Effector memory CD4-positive, alpha-beta T cell (primary cell): Measurements from ENCODE around the gene IMMP2L.

Experiments used
- DNase-seq, 3 donors: peaks; one replicate each; pipeline ENCODE4 v3.0.0-alpha.2; 2020
- H3K27ac ChIP-seq: 2 replicates; pipeline ENCODE4 v1.7.0; 2013; ENCODE audit warnings: mild to moderate bottlenecking, low read length, moderate library complexity; ENCODE audit not compliant: insufficient read depth, poor library complexity, severe bottlenecking
- H3K27me3 ChIP-seq: replicated peaks from 2 replicates; pipeline ENCODE4 v1.7.0; 2013; ENCODE audit warnings: mild to moderate bottlenecking, low read length; ENCODE audit not compliant: insufficient read depth, control insufficient read depth, poor library complexity, severe bottlenecking
- H3K36me3 ChIP-seq: 2 replicates; pipeline ENCODE4 v1.7.0; 2013; ENCODE audit warnings: mild to moderate bottlenecking, low read length, moderate library complexity; ENCODE audit not compliant: control insufficient read depth, insufficient read depth
- H3K4me1 ChIP-seq: 2 replicates; pipeline ENCODE4 v1.7.0; 2013; ENCODE audit warnings: low read length, mild to moderate bottlenecking; ENCODE audit not compliant: control insufficient read depth, insufficient read depth, poor library complexity, severe bottlenecking
- H3K4me3 ChIP-seq: 2 replicates; pipeline ENCODE4 v1.7.0; 2013; ENCODE audit warnings: low read length, low read depth, mild to moderate bottlenecking; ENCODE audit not compliant: insufficient read depth, poor library complexity, severe bottlenecking
- H3K9me3 ChIP-seq: 2 replicates; pipeline ENCODE4 v1.7.0; 2013; ENCODE audit warnings: mild to moderate bottlenecking, low read length, moderate library complexity; ENCODE audit not compliant: control insufficient read depth

The IMMP2L gene

GRCh38 chr7:111438369-111439289, 123.7 kb downstream of the IMMP2L start:
- Histone ChIP-seq H3K9me3 (no peaks in the 10 kb centered on the region), H3K27ac (no peak overlapping the region), H3K4me1 (no peaks in the 10 kb centered on the region), H3K36me3 (no peaks in the 10 kb centered on the region), H3K27me3 (no peaks in the 10 kb centered on the region), H3K4me3 (no peak overlapping the region)
- no peak for DNase-seq

GRCh38 chr7:111437736-111438135, 124.6 kb downstream of the IMMP2L start:
- Histone ChIP-seq H3K9me3 (no peaks in the 10 kb centered on the region), H3K36me3 (no peaks in the 10 kb centered on the region), H3K27me3 (no peaks in the 10 kb centered on the region), H3K27ac (no peak overlapping the region), H3K4me1 (no peaks in the 10 kb centered on the region), H3K4me3 (no peak overlapping the region)
- no peak for DNase-seq

- Histone ChIP-seq H3K36me3 (no peaks in the 10 kb centered on the region), H3K4me3 (no peak overlapping the region), H3K9me3 (no peaks in the 10 kb centered on the region), H3K4me1 (no peaks in the 10 kb centered on the region), H3K27me3 (no peaks in the 10 kb centered on the region), H3K27ac (no peak overlapping the region)
- DNase-seq, result no peak
Measured at GRCh38 chr7:111436608-111437007, 125.7 kb downstream of the IMMP2L start.

- no peak for DNase-seq
- Histone ChIP-seq H3K27ac (no peak overlapping the region), H3K36me3 (no peaks in the 10 kb centered on the region), H3K4me3 (no peak overlapping the region), H3K9me3 (no peaks in the 10 kb centered on the region), H3K4me1 (no peaks in the 10 kb centered on the region), H3K27me3 (no peaks in the 10 kb centered on the region)
Measured at GRCh38 chr7:111433426-111433825, 128.9 kb downstream of the IMMP2L start.

- Histone ChIP-seq H3K4me1 (no peaks in the 10 kb centered on the region), H3K27ac (no peak overlapping the region), H3K9me3 (no peaks in the 10 kb centered on the region), H3K36me3 (no peaks in the 10 kb centered on the region), H3K4me3 (no peak overlapping the region), H3K27me3 (no peaks in the 10 kb centered on the region)
- DNase-seq, result no peak
Measured at GRCh38 chr7:111429781-111430180, 132.5 kb downstream of the IMMP2L start.

GRCh38 chr7:111424768-111425167, 137.5 kb downstream of the IMMP2L start:
- Histone ChIP-seq H3K4me1 (no peaks in the 10 kb centered on the region), H3K36me3 (no peaks in the 10 kb centered on the region), H3K27me3 (no peaks in the 10 kb centered on the region), H3K9me3 (no peaks in the 10 kb centered on the region), H3K4me3 (no peak overlapping the region), H3K27ac (no peak overlapping the region)
- no peak for DNase-seq

GRCh38 chr7:111414374-111414773, 147.9 kb downstream of the IMMP2L start:
- Histone ChIP-seq H3K4me1 (no peaks in the 10 kb centered on the region), H3K4me3 (no peak overlapping the region), H3K27me3 (no peaks in the 10 kb centered on the region), H3K36me3 (no peaks in the 10 kb centered on the region), H3K9me3 (no peaks in the 10 kb centered on the region), H3K27ac (no peak overlapping the region)
- no peak for DNase-seq

GRCh38 chr7:111413739-111414138, 148.6 kb downstream of the IMMP2L start:
- no peaks in the 10 kb centered on the region for H3K4me1 ChIP-seq
- no peaks in the 10 kb centered on the region for H3K36me3 ChIP-seq
- H3K4me3 ChIP-seq, result no peak overlapping the region

GRCh38 chr7:111410899-111411298, 151.4 kb downstream of the IMMP2L start:
- Histone ChIP-seq H3K27ac (no peak overlapping the region), H3K27me3 (no peaks in the 10 kb centered on the region), H3K4me3 (no peak overlapping the region), H3K9me3 (no peaks in the 10 kb centered on the region), H3K36me3 (no peaks in the 10 kb centered on the region), H3K4me1 (no peaks in the 10 kb centered on the region)
- DNase-seq, result no peak

More at GRCh38 chr7:111413739-111414138, 148.6 kb downstream of the IMMP2L start:
- no peak for DNase-seq
- Histone ChIP-seq H3K9me3 (no peaks in the 10 kb centered on the region), H3K27me3 (no peaks in the 10 kb centered on the region), H3K27ac (no peak overlapping the region)

- H3K36me3 ChIP-seq, result no peaks in the 10 kb centered on the region
- no peak overlapping the region for H3K4me3 ChIP-seq
- DNase-seq, result no peak
- no peaks in the 10 kb centered on the region for H3K27me3 ChIP-seq
- H3K9me3 ChIP-seq, result no peaks in the 10 kb centered on the region
- H3K4me1 ChIP-seq, result no peaks in the 10 kb centered on the region
- H3K27ac ChIP-seq, result no peak overlapping the region
Measured at GRCh38 chr7:111409714-111410422, 152.4 kb downstream of the IMMP2L start.
